Upper lobe of right lung (tissue), 1 donor: ENCODE results near the gene FAM163A. TPM values are rescaled to one million over a fixed set of nuclear protein-coding genes. Genes with fewer than 3 reads are reported as not detected.

ENCODE experiments used
- ATAC-seq: fragments of 200-7000 bp; cut with Tn5 transposase; one replicate; pipeline ENCODE4 v1.9.1; 2020; ENCODE audit warnings: mild to moderate bottlenecking, moderate library complexity
- DNase-seq: peaks from one replicate; pipeline ENCODE4 v3.0.0-alpha.2; 2020
- H3K27ac ChIP-seq: fragments of 200-600 bp; one replicate; pipeline ENCODE4 v1.8.0; 2022
- H3K27me3 ChIP-seq: fragments of 200-600 bp; one replicate; pipeline ENCODE4 v1.8.0; 2022; ENCODE audit warnings: mild to moderate bottlenecking
- H3K36me3 ChIP-seq: fragments of 200-600 bp; one replicate; pipeline ENCODE4 v1.8.0; 2022
- H3K4me1 ChIP-seq: fragments of 200-600 bp; one replicate; pipeline ENCODE4 v1.8.0; 2022
- H3K4me3 ChIP-seq: fragments of 200-600 bp; one replicate; pipeline ENCODE4 v1.8.0; 2022; ENCODE audit warnings: mild to moderate bottlenecking
- H3K9me3 ChIP-seq: fragments of 200-600 bp; one replicate; pipeline ENCODE4 v1.8.0; 2022
- intact Hi-C: fragments of 100-400 bp; cut with DNase I; formaldehyde crosslinking; loops from one replicate; pipeline ENCODE4 v1.11.0; 2022
- total RNA-seq: library from RNA; stranded (reverse); fragmentation: NEBNext Ultra II Directional; extraction: Animal tissue kit (Norgen Biotek cat#: 25700); gene quantifications from one replicate; pipeline ENCODE4 v1.2.1, GENCODE V29; 2021
- TF ChIP-seq, protein P1 (sequence below): fragments of 200-600 bp; IDR thresholded peaks from one replicate; pipeline ENCODE4 v1.8.0; 2022; ENCODE audit warnings: antibody characterized with exemption
- donor health status: DM: no; HTN: yes; CAD: no; lungs with severe emphysema.

The FAM163A gene
- total RNA-seq, 1 donor from 2014 or later = not detected

DNA sequence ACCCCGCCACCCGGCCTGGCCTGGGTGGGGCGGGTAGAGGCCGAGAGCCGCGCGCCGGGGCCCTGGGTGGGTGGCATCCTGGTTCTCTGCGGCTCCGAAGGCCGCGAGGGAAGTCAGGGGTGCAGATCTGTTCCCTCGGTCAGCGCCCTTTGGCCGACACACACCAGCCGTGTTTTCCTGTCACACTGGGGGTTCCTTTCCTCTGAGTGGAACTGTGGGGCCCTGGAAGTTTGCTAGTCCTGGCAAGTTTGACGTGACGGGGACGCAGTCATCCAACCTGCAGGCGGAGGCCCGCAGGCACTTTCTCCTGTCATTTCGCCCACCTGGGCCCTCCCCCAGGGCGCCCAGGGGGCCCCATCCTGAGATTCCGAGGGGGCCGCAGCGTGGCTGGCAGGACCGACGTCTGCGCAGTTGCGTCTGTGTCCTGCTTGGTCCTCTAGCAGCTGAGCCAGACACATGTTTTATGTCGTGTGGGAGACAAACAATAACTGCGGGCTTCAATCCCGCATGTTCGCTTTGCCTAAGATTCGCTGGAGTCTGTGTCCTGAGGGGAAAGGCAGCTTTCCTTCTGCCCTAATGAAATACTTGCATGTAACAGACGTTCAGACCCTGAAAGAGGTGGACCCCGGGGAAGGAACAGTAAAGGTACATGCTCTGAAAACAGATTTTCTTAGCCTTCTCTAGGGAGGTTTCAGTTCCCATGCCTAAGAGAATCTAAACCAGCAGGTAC, 1.5 kb downstream of the FAM163A start:
- DNase-seq = no peak
- H3K27me3 ChIP-seq = peaks cover 57% of the 10 kb centered on the region

DNA sequence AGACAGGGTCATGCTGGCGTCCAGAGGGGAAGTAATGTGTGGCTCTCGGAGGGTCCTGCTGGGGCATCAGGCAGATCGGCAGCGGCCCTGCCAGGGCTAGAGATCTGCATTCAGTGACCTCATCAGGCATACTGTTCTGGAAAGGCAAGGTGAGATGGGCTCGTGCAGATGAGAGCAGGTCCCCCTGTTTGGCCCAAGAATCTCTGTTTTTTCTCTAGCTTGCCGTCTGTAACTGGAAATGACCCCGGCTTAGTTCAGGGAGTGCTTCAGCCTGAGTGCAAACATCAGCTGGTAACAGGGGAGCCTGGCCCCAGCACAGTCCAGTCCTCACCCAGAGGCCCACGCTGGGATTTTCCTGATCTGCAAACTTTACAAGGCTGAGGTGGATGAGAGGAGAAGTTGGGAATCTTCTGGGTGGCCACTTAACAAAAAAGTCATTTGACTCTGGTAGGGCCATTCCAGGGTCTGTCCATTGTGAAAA, 2.1 kb downstream of the FAM163A start:
- TF ChIP-seq, protein P1, sequence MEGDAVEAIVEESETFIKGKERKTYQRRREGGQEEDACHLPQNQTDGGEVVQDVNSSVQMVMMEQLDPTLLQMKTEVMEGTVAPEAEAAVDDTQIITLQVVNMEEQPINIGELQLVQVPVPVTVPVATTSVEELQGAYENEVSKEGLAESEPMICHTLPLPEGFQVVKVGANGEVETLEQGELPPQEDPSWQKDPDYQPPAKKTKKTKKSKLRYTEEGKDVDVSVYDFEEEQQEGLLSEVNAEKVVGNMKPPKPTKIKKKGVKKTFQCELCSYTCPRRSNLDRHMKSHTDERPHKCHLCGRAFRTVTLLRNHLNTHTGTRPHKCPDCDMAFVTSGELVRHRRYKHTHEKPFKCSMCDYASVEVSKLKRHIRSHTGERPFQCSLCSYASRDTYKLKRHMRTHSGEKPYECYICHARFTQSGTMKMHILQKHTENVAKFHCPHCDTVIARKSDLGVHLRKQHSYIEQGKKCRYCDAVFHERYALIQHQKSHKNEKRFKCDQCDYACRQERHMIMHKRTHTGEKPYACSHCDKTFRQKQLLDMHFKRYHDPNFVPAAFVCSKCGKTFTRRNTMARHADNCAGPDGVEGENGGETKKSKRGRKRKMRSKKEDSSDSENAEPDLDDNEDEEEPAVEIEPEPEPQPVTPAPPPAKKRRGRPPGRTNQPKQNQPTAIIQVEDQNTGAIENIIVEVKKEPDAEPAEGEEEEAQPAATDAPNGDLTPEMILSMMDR = no peak
- H3K9me3 ChIP-seq = no peaks in the 10 kb centered on the region
- no peak overlapping the region for H3K27ac ChIP-seq
- H3K36me3 ChIP-seq = no peaks in the 10 kb centered on the region
- H3K4me1 ChIP-seq = peaks cover 7% of the 10 kb centered on the region
- no peak overlapping the region for H3K4me3 ChIP-seq
- DNase-seq = no peak
- intact Hi-C loops = no loop called here
- no peak for ATAC-seq
- peaks cover 57% of the 10 kb centered on the region for H3K27me3 ChIP-seq

More for the DNA sequence above, 1.5 kb downstream of the FAM163A start:
- Histone ChIP-seq H3K27ac (no peak overlapping the region), H3K4me3 (no peak overlapping the region), H3K9me3 (no peaks in the 10 kb centered on the region), H3K36me3 (no peaks in the 10 kb centered on the region), H3K4me1 (peaks cover 7% of the 10 kb centered on the region)
- intact Hi-C loops = no loop called here
- TF ChIP-seq, protein P1 = no peak
- no peak for ATAC-seq

DNA sequence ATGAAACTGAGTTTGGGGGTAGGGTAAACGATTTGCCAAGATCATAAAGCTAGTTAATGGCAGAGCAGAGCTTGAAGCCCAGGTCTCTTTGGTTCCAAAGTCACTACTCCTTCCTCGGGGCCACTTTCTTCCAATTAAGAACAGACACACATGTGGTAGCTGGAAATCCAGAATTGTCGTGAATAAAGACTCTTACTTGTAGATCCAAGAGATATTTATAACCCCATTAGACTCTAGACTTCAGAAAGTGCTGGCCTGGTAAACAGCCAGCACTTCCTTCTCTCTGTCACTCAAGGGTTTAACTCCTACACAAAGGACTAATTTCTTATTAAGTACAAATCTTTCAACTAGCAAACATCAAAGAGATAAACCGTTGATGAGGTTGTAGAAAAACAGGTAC, 2.7 kb downstream of the FAM163A start:
- TF ChIP-seq, protein P1 = no peak
- Histone ChIP-seq H3K4me3 (no peak overlapping the region), H3K27ac (no peak overlapping the region), H3K9me3 (no peaks in the 10 kb centered on the region), H3K36me3 (no peaks in the 10 kb centered on the region), H3K27me3 (peaks cover 52% of the 10 kb centered on the region), H3K4me1 (peaks cover 7% of the 10 kb centered on the region)
- DNase-seq = no peak
- ATAC-seq = no peak
- intact Hi-C loops = no loop called here

DNA sequence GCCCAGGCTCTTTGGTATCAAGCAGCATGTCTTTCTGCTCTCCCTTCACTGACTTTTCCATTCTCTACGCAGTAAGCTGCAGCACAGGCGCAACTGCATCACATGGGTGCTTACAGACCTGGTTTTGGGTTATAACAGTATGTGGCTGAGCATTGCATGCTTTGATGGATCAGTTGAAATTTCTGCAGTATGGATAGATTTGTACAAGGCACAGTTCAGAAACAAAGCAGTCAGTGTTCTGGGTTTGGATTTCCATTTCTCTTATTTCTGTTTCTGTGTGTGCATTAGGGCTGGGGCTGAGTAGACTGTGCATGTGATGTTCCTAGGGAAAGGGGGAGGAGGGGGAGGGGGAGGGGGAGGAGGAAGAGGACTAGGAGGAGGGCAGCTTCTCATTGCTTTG, 4.5 kb downstream of the FAM163A start:
- Histone ChIP-seq H3K4me3 (no peak overlapping the region), H3K27ac (no peak overlapping the region), H3K9me3 (no peaks in the 10 kb centered on the region), H3K36me3 (no peaks in the 10 kb centered on the region), H3K27me3 (peaks cover 36% of the 10 kb centered on the region), H3K4me1 (peaks cover 7% of the 10 kb centered on the region)
- no peak for ATAC-seq
- no peak for DNase-seq
- intact Hi-C loops = no loop called here
- TF ChIP-seq, protein P1 = no peak

DNA sequence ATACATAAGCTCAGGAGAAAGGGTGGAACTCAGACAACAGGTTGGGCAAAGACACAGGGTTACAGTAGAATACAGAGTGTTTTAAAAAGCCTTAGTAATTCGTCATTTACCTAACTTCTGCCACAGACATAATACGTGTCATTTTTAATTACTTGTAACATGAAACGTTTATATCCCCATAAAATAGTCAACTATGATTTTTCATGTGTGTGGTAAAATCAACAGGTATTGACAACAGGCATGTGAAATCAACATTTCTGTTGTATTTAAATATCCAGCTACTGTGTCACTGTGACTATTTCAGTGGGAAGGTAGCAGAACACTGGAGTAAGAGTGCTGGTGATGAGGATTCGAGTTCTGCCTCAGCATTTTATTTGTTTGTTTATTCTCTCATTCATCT, 5.7 kb downstream of the FAM163A start:
- DNase-seq (no peak), ATAC-seq (no peak)
- TF ChIP-seq, protein P1 = no peak
- Histone ChIP-seq H3K4me1 (peaks cover 6% of the 10 kb centered on the region), H3K27me3 (peaks cover 24% of the 10 kb centered on the region), H3K4me3 (no peak overlapping the region), H3K27ac (no peak overlapping the region), H3K9me3 (no peaks in the 10 kb centered on the region), H3K36me3 (no peaks in the 10 kb centered on the region)
- intact Hi-C loops = no loop called here
